ENCODE data around the gene MAP3K2. TPM values are rescaled to one million over a fixed set of nuclear protein-coding genes. Genes with fewer than 3 reads are reported as not detected.

Gene MAP3K2
- total RNA-seq, 1 experiment from 2014 or later: 13.8 TPM

DNA sequence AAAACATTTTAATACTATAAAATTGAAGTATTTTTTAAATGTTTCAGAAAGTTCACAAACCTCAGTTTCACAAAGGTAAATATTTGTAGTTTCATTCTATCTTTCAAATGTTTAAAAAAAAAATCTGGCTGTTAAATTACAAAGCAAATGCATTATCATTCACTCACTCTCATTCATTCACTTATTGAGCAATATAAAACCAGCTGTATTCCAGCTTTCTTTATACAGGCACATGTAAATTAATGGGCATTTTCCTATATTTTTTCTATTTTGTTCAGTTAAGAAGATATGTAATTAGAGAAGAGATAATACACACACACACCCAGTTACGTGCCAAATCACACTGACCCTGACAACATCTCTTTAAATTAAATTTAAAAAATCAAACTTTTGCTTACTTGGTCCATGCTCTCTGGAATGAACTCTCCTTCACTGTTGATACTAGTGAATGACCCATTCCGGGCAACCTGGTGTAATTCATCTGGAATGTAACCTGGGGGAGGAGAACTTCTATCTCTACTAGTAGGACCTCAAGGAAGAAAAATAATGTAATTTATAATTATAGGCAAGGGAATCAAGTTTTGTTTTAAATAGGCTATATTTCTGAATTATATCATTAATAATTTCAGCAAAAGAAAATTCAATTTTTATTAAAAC lies 61.4 kb downstream of the MAP3K2 start:
- in situ Hi-C loops (cut with HindIII; ENCODE audit: low sequenced_read_pairs): no loop called here
- DNase-seq (ENCODE audit: low spot score): no peak

DNA sequence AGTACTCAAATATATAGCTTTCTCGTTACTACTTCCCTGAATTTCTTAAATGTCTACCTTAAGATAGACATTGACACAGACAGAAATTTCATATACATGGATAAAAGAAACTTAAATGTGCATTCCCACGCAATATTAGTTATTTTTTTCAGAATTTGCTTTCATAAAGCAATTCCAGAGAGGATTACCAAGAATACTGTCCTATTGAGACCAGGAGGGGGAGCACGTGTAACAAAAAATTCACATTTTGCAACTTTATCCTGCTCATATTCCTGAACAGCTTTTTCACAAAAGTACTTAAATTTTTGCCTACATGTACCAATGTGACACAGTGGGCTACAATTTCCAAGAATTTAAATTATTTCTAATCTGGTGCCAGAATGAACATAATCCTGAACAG lies 63.1 kb downstream of the MAP3K2 start:
- in situ Hi-C loops (cut with HindIII; ENCODE audit: low sequenced_read_pairs): no loop called here
- DNase-seq (ENCODE audit: low spot score): peak; percentile 33

DNA sequence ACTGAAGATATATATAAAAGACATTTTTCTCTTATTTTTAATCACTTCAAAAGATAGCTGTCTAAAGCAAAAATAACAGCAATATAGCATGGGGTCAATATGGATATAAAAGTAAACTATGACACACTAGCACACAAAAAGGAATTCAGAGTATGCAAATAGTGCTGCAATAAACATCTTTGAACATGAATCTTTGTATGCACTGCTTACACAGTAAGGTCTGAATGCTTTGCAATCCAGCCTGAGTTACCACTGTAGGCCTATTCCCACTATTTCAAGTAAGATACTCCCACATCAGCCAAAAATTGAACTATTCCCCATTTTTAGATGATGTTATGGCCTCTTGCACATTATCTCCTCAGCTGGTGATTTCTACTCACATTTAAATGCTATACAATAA lies 66.5 kb downstream of the MAP3K2 start:
- DNase-seq (ENCODE audit: low spot score): no peak
- in situ Hi-C loops (cut with HindIII; ENCODE audit: low sequenced_read_pairs): no loop called here

DNA sequence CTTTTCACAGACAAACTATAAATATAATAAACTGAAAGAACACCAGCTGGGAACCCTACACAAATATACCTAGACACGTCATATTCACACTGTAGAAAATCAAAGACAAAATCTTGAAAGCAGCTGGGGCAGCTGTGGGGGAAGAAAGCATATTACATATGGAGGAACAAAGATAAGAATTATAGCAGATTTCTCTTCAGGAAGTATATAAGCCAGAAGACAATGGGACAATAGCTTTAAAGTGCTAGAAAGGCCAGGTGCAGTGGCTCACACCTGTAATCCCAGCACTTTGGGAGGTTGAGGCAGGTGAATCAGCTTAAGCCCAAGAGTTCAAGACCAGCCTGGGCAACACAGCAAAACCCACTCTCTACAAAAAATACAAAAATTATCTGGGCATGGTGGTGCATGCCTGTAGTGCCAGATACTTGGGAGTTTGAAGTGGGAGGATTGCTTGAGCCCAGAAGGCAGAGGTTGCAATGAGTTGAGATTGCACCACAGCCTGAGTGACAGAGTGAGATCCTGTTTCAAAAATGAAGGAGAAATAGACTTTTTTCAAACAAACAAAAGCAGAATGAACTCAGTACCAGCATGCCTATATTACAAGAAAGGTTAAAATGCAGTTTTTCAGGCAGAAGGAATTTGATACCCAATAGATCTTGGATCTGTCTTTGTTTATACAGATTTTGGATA lies 67.0 kb downstream of the MAP3K2 start:
- no peak for DNase-seq (ENCODE audit: low spot score)
- in situ Hi-C loops (cut with HindIII; ENCODE audit: low sequenced_read_pairs): no loop called here

DNA sequence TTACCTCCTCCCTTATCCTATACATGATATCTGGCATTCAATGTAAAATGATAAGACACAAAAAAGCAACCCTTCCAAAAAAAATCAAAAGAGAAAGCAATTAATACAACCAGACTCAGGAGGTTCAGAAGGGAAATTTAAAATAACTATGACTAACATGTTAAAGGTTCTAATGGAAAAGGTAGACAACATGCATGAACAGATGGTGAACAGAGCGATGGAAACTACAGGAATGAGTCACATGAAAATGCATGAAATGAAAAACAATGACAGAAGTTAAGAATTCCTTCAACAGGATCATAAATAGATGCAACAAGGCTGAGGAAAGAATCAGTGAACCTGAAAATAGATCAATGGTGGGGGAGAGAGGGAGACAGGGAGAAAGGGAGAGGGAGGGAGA lies 67.7 kb downstream of the MAP3K2 start:
- in situ Hi-C loops (cut with HindIII; ENCODE audit: low sequenced_read_pairs): no loop called here
- DNase-seq (ENCODE audit: low spot score): no peak

DNA sequence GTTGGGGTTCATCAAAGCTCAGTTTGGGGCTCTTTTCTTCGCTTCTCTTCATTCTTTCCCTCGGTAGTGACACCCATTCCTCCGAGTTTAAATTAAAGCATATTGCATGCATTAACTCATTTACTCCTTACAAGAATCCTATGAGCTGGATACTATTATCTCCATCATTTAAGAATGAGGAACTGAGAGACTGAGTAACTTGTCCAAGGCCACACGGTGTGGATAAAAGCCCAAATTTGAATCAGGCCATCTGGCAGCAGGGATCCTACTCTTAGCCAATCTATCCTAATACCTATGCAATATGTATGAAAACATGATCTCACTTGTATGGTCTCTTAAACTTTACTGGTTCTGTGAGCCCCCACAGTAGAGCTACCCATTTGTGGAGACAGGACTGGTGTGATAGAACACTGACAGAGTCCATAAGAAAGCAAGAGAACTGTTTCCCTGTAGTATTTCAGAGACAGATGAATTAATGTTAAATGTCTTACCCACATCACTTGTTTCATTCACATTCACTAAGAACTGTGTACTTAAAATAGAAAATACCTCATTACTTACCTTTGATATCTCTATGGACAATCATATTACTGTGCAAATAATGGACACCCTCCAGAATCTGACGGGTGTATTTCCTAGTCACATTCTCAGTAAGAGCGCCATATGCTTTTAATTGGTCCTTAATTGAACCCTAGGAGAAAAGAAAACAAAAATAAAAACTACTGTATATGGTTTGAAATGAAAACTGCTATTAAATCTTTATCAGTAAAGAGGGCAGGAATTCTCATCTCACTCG lies 73.4 kb downstream of the MAP3K2 start:
- in situ Hi-C loops (cut with HindIII; ENCODE audit: low sequenced_read_pairs): no loop called here
- DNase-seq (ENCODE audit: low spot score): peak; percentile 44

DNA sequence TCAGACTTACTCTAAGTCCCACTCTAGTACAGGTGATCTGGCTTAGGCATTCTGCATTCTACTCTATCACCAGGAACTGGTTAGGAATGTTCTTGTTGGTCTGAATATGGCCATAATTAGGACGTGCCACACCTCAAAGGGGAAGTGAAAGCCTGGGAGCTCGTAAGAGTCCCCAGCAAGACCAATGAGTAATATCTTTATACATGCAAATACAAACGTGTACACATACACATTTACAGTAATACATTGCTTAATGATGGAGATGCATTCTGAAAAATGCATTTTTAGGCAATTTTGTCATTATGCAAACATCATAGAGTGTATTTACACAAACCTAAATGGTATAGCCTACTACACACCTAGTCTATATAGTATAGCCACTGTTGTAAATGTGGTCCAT lies 74.4 kb downstream of the MAP3K2 start:
- in situ Hi-C loops (cut with HindIII; ENCODE audit: low sequenced_read_pairs): no loop called here
- DNase-seq (ENCODE audit: low spot score): no peak

DNA sequence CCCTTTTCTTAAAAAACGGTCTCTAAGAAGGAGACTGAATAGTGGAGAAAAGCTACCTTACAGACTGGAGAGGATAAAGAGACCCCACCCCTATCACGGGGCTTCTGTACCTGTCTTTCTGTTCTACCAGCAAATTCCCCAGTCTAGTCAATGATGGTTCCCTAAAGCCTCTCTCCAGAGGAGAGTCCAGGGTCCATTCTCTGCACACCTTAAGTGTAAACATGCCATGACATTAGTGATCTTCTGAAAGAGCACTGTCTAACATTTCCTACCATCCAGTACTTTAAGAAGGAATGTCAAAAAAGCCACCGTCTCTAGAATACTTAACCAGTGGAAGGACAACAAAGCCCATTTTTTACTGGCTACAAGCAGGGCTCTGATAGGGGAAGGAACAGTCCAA lies 76.8 kb downstream of the MAP3K2 start:
- DNase-seq (ENCODE audit: low spot score): no peak
- in situ Hi-C loops (cut with HindIII; ENCODE audit: low sequenced_read_pairs): no loop called here

DNA sequence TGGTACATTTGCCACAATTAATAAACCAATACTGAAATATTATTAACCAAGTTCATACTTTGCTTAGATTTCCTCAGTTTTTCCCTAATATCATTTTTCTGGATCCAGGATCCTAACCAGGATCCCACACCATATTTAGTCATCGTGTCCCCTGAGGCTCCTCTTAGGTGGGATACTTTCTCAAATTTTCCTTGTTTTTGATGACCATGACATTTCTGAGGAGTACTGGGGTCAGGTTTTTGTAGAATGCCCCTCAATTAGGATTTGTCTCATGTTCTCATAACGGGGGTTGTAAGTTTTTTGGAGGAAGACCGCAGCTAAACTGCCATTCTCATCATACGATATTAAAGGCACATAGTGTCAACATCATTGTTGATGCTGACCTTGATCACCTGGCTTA lies 78.3 kb downstream of the MAP3K2 start:
- DNase-seq (ENCODE audit: low spot score): no peak
- in situ Hi-C loops (cut with HindIII; ENCODE audit: low sequenced_read_pairs): no loop called here

DNA sequence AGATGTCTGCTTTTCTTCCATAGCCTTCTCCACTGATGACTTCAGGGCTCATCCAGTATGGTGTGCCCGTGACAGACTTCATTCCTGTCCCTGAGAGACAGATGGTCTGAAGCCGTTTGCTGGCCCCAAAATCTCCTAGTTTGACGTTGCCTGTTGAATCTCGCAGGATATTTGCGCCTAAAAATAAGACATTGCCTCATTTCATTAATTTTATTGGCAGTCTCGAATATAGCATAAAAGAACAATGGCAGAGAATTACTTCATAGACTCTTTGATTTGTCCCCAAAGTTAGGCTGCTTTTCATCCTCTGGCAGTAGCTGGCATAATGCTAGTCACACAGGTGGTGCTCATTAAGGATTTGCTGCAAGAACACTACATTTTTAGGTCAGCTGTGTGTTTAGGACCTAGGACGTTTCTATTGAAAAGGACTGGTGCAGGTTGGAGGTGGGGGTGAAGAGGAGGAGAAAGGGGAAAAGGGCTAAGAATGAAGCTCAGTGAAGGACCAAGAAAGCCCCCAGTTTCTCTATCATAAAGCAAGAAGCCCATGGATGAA lies 79.1 kb downstream of the MAP3K2 start:
- in situ Hi-C loops (cut with HindIII; ENCODE audit: low sequenced_read_pairs): no loop called here
- DNase-seq (ENCODE audit: low spot score): peak; percentile 70

DNA sequence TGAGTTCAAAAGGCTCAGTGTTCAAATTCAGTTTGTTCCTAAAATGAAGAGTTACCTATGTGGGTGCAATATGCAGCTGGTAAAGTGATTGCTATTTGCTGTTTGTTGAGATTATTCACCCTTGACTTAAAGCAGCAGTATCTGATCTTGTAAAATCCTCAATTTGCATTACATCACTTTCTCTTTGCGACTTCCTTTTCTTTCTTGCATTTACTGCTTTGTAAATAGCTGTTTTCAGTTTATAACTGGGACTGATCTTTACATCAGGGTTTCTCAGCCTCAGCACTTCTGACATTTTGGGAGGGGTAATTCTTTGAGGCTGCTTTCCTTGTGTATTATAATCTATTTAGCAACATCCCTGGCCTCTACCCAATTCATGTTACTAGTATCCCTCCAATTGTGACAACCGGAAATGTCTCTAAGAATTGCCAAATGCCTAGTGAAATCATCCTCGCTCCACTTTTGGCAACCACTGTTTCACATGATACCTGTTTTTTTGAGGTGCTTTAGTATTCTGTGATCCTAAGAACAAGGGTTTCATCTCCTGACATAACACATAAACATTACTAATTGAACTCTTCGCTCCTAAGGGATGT lies 81.7 kb downstream of the MAP3K2 start:
- DNase-seq (ENCODE audit: low spot score): no peak
- in situ Hi-C loops (cut with HindIII; ENCODE audit: low sequenced_read_pairs): no loop called here

DNA sequence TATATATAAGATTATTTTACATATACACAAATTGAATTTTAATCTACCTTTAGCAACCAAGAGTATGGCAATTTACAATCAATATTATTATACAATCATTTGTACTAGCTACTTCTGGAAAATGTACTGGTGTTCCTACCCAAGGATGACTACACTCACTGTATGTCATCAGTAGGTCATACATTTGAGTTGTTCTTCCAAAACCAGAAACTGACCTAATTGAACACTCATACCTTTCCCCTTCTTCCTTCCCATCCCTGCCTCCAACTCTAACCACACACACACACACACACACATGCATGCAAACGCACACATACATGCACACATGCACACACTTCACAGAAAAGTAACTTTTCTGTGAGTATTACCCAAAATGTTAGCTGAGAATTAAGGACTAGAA lies 85.6 kb downstream of the MAP3K2 start:
- in situ Hi-C loops (cut with HindIII; ENCODE audit: low sequenced_read_pairs): no loop called here
- DNase-seq (ENCODE audit: low spot score): no peak

DNA sequence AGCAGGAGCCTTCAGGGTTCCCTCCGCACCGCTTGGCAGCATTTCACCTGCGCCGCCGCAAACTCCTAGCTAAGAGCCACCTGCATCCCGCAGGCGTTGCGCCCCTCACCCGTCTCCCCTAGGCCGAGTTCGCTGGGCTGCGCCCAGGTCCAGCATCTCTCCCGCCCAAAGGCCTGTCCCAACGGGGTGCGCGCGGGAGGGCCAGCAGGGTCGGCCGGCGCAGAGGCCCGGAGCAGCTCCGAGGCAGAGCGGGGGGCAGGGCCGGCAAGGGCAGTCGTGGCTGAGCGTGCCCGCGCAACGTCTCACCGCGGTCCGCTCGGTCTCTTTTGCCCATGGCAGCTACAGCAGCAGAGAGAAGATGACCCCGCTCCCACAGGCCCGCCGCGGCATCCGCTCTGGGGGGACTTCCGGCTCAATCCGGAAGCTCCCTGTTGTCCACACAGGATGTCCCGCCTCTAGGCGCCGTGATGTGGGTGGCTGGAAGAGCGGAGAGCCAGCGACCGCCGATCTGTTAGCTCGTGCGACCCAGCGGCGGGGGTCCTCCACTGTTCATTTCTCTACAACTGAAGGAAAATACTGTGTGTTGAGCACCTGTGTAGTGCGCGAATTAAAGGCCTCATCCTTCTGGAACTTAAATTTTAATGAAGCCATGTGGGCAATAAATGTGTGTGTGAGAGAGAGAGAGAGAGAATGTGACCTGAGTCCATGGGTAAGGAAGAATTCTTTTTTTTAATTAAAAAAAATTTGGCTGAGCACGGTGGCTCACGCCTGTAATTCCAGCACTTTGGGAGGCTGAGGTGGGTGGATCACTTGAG lies 93.8 kb downstream of the MAP3K2 start, which contains the start of gene ERCC3:
TSS of gene ERCC3 (minus strand) at position 397 of the 815 bp plus-strand sequence. CDS start at position 334, 63 bp downstream.
- in situ Hi-C loops (cut with HindIII; ENCODE audit: low sequenced_read_pairs): no loop called here
- peak; percentile 88 for DNase-seq (ENCODE audit: low spot score)

DNA sequence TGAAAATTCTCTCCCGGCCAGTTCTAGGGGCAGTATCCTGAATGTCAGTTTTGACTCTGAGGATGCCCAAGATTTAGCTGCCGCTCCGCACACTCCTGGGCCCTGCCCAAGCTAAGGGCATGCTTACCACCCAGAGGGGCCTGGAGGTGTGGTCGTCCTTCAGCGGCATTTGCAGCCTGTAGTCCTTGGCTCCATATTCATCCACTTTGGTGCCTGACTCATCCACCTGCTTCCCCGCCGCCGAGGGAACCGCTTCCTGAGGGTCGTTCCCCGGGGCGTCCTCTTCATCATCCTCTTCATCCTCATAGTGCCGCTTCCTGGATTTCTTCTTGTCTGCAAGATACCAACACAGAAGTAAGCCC lies 94.4 kb downstream of the MAP3K2 start:
- in situ Hi-C loops (cut with HindIII; ENCODE audit: low sequenced_read_pairs): no loop called here
- no peak for DNase-seq (ENCODE audit: low spot score)

DNA sequence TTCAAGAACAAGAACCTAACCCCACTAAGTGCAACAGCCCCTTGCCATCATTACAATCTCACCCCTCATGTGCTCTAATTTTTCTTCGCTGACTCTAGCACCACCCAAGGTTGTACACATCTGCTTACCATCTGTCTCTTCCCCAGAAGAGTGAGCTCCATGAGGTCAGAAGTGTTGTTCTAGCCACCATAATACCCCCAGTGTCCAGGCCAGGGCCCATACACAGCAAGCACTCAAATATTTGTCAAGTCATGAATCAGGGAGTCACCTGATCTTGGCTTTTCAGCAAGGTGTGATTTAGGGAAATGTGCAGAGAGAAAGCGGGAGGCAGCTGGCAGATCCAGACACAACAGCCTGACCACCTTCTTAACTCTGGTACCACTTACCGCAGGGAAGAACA lies 99.5 kb downstream of the MAP3K2 start:
- in situ Hi-C loops (cut with HindIII; ENCODE audit: low sequenced_read_pairs): no loop called here
- DNase-seq (ENCODE audit: low spot score): no peak

DNA sequence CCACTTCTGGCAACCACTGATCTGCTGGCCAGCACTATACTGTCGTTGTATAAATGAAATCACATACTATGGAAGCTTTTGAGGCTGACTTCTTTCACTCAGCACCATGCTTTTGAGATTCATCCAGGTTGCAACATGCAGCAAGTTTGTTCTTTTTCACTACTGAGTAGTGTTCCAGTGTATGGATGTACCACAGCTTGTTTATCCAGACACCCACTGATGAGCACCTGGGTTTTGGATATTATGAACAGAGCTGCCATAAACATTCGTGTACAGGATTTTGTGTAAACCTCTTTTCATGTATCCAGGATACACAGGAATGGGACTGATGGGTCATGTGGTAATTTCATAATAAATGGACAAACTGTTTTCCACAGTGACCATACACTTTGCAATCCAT lies 104.5 kb downstream of the MAP3K2 start:
- DNase-seq (ENCODE audit: low spot score): no peak
- in situ Hi-C loops (cut with HindIII; ENCODE audit: low sequenced_read_pairs): no loop called here

DNA sequence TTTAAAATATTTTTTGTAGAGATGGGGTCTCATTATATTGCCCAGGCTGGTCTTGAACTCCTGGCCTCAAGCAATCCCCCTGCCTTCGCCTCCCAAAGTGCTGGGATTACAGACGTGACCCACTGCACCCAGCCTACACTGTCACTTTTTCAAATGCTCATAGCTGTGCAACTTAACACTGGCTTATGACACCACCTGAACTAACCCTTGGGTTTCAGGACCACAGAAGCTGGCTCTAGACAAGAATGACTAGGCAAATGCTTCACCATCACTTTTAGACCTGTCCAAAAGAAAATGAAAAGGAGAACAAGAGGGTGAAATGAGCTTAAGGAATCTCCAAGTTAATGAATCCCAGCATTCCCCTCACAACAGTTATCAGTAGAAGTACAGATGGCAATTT lies 107.1 kb downstream of the MAP3K2 start:
- in situ Hi-C loops (cut with HindIII; ENCODE audit: low sequenced_read_pairs): no loop called here
- no peak for DNase-seq (ENCODE audit: low spot score)

DNA sequence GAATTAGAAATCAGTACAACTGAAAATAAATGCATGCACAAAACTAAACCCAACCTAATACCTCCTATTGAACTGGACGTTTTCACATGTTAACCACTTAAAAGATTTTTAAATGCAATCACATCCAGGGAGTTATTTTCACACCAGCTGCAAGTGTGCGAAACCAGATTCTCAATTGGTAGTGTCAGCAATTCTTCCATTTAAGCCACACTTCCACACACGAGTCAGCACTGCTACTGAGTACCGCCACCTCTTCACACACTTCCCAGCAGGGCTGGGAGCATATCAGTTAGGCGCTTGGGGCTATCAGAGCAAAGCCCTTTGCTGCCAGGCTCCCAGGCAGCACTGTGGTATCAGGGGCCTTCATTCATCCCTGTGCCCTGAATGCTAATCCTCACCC lies 108.0 kb downstream of the MAP3K2 start:
- in situ Hi-C loops (cut with HindIII; ENCODE audit: low sequenced_read_pairs): no loop called here
- no peak for DNase-seq (ENCODE audit: low spot score)

DNA sequence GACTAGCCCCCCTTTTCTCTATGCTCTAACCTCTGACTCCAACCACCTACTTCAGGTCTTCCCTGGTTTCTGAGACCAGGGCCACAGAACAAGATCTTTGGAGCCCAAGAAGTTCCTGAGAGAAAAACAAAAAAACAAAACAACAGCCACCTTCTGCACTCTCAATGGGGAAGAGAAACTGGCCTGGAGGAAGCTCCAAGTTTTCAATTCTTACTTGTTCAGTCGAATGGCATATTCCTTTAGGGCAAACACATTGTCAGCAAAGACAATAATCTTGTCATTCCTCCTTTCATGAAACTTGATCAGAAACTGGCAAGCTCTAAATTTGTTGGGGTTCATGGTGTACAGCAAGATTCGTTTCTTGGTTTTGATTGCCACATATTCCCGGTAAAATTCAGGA lies 108.8 kb downstream of the MAP3K2 start:
- DNase-seq (ENCODE audit: low spot score): no peak
- in situ Hi-C loops (cut with HindIII; ENCODE audit: low sequenced_read_pairs): no loop called here

All from G401 (cell line).